ENCODE results near the gene DCTPP1.
"Not testable (repeated sequence)": the region's sequence is repeated elsewhere in the genome, so short reads cannot be mapped to it uniquely, and the experiment has no call there.

DCTPP1 gene

DNA sequence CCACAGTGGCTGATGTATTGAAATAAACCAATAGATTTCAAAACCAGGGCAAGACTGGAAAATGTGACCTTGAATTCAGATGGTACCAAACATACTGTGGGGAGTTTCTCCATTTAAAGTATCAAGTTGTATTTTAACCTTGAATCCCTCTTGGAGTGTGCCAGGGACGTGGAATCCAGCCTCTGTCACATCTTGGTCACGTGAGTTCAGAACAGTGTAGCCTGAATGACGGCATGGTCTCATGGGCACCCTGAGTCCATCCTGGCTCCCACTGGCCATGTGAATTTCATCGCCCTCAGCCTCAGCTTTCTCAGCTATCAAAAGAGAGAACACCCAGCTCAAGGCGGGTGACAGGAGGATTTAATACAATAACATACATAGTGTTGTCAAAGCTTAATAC is 15.7 kb downstream of the DCTPP1 start:
- no peak for DNase-seq (ENCODE audit: low read depth, low spot score)

DNA sequence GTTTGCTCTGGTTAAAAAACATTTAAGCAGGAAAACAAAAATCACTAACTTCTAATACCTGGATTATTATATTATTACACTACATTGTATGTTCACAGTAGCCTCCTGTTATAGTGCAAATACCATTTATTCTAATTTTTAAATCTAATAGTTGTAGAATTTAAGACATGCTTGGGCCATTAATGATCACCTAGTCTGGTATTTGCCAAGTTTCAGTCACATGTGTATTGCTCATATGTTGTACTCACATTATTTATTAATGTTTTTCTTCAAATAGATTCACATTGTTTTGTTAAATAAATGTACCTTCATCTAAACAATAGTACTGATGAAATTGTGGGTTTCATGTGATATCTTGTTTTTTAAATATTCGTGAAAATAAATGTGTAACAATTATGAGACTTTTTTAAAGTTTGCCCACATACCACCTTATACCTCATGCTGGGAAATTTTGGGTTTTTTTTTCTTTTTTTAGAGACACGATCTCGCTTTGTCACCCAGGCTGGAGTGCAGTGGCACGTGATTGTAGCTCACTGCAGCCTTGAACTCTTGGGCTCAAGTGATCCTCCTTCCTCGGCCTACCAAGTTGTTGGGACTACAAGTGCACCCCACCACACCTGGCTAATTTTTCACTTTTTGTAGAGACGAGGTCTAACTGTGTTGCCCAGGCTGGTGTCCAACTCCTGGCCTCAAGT is 16.6 kb downstream of the DCTPP1 start:
- DNase-seq (ENCODE audit: low read depth, low spot score), result no peak

GRCh38 chr16:30409125-30410060 is 20.4 kb downstream of the DCTPP1 start:
- DNase-seq (ENCODE audit: low read depth, low spot score), result peak; percentile 87

- DNase-seq (ENCODE audit: low read depth, low spot score), result no peak
Observed at GRCh38 chr16:30407804-30408534, 21.9 kb downstream of the DCTPP1 start.

GRCh38 chr16:30407102-30407803 is 22.6 kb downstream of the DCTPP1 start, which contains the start of gene ZNF771:
Gene ZNF771, plus strand, starts transcription at chr16:30407606. Its CDS starts 448 bp downstream, at chr16:30408054.
- peak; percentile 76 for DNase-seq (ENCODE audit: low read depth, low spot score)

- no peak for DNase-seq (ENCODE audit: low read depth, low spot score)
Observed at GRCh38 chr16:30406795-30407101, 23.1 kb downstream of the DCTPP1 start.

GRCh38 chr16:30401768-30402425 is 27.9 kb downstream of the DCTPP1 start:
- DNase-seq (ENCODE audit: low read depth, low spot score), result no peak

- DNase-seq (ENCODE audit: low read depth, low spot score), result no peak
Observed at GRCh38 chr16:30399435-30400186, 30.2 kb downstream of the DCTPP1 start.

- DNase-seq (ENCODE audit: low read depth, low spot score), result no peak
Observed at GRCh38 chr16:30398661-30399434, 31.0 kb downstream of the DCTPP1 start.

- DNase-seq (ENCODE audit: low read depth, low spot score), result no peak
Observed at GRCh38 chr16:30397776-30398660, 31.8 kb downstream of the DCTPP1 start.

- DNase-seq (ENCODE audit: low read depth, low spot score), result no peak
Observed at GRCh38 chr16:30397056-30397455, 32.8 kb downstream of the DCTPP1 start.

GRCh38 chr16:30396627-30397026 is 33.2 kb downstream of the DCTPP1 start:
- not testable (repeated sequence) for DNase-seq (ENCODE audit: low read depth, low spot score)

DNA sequence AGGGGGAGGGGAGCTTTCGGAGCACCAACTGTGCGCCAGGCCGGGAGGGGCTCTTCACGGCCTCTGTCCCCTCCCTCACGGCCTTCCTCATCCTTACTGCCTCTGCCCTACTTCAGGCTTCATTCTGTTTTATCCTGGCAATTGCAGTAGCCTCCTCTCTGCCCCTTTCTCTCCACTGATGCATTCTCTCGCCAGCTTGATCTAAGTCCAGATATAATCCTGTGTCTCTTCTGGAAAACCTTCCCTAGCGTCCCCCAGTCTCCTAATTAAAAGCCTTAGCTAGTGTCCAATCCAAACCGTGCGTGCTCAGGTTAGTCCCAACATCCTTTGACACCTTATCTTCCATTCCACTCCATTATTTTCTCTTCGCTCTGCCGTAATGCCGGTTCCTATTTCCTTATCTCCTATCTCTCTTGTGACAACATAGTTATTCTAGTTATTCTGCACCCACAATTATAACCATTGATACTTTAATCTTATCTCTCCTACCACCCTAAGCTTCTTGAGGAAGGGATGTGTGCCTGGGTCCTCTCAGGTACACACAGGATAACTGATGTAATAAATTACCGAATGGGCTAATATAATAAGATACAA is 33.7 kb downstream of the DCTPP1 start:
- no peak for DNase-seq (ENCODE audit: low read depth, low spot score)

DNA sequence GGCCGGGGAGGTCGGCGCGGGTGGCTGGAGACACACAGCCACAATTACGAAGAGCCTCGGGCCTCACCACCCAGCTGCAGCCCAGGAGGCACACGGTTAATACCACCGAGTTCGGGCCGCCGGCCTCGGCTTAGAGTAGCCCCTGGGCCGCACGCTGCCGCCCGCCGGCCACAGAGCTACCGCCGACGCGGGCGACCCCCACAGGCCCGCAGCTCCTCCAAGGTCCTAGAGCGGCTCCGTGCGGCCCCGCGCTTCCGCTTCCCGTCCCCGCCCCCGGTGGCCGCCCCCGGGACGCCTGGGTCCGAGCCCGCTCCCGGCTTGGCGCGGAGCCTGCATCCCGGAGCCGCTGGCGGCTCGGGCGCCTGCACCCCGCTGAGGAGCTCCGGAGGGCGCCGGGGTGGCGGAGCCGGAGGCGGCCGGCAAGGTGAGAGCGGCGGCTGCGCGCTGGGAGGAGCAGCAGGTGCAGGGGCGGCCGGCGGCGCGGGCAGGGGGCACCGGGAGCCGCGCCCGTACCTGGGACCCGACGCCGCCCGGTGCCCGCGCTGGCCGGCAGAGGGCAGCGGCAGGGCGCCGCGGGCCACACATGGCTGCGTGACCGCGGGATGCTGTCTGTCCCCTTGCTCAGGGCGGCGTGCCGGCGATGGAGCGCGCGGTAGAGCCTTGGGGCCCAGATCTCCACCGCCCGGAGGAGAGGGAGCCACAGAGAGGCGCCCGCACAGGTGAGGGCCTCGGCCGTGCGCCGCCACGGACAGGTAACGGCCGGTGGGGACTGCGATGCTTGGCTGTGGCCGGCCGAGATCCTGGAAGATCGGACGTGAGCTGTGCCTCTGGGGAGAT is 34.5 kb downstream of the DCTPP1 start, which contains the start of gene ZNF48:
Gene ZNF48 (plus strand): TSS at position 266 of the 837 bp plus-strand sequence. CDS start 375 bp downstream, at position 641.
- no peak for DNase-seq (ENCODE audit: low read depth, low spot score)

- DNase-seq (ENCODE audit: low read depth, low spot score), result no peak
Observed at GRCh38 chr16:30394592-30395154, 35.2 kb downstream of the DCTPP1 start.

- DNase-seq (ENCODE audit: low read depth, low spot score), result no peak
Observed at GRCh38 chr16:30383521-30383920, 46.3 kb downstream of the DCTPP1 start.
